ENCODE results near the gene THAP9.
A peak's percentile ranks its signal among the peaks of the same experiment; 100 is the strongest.
"Not testable (repeated sequence)": the region's sequence is repeated elsewhere in the genome, so short reads cannot be mapped to it uniquely, and the experiment has no call there.

Gene THAP9

GRCh38 chr4:82896755-82897154, 3.8 kb upstream of the THAP9 start:
- DNase-seq (ENCODE audit: low read depth in 2 of 2), result no peak

DNA sequence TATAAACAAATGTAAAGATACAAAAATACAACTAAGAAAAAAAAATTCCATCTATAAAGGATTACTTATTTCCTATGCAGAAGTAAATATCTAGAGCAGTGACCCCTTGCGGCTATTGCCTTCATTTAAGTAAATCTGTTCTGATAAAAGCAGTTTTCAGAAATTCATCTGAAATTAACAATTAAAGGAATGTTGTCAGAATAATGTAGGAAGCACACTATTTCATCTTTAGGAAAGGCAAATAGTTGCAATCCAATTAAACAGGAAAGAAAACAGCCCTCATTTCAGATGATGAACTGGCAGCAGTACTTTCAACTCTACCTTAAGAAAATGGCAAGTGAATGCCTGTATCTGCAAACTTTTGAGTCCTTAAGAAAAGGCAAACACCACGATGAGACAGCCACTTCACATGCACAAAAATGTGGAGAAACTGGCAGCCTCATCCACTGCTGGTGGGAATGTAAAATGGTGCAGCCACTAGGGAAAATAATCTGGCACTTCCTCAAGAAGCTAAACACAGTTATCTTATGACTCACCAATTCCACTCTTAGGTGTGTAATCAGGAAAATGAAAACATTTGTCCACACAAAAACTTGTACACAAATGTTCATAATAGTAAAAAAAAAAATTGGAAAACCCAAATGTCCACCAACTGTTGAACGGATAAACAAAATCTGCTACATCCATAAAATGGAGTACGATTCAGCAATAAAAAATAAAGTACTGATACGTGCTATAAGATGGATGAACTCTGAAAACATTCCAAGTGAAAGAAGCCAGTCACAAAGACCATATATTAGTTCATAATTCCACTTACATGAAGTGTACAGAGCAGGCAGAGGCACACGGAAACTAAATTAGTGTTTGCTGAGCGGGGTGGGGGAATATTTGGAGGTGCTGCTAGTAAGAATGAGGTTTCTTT, 2.0 kb upstream of the THAP9 start:
- DNase-seq (ENCODE audit: low read depth in 2 of 2), result no peak

- no peak for DNase-seq (ENCODE audit: low read depth in 2 of 2)
These were observed 1.0 kb upstream of the THAP9 start for GRCh38 chr4:82899374-82900065.

DNA sequence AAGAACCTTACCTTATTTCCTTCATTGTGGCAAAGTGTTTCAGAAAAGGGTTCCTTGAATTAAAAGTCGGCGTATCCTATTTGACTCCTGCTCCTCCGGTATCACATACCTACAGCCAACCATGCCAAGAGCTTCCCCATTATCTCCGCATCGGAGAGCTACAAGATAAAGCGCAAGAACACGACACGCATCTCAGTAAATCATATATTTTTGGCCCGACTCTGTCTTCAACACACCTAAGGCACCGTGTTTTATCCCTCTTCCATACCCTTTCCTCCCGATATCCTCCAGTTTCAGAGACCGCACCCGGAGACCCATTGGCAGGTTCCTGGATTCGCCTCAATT, 497 bp upstream of the THAP9 start:
- DNase-seq (ENCODE audit: low read depth in 2 of 2), result no peak

GRCh38 chr4:82901183-82901718, 716 bp downstream of the THAP9 start:
- DNase-seq (ENCODE audit: low read depth in 2 of 2), result no peak

- DNase-seq (ENCODE audit: low read depth in 2 of 2), result no peak
These were observed 3.2 kb downstream of the THAP9 start for GRCh38 chr4:82903737-82904136.

GRCh38 chr4:82905205-82905604, 4.7 kb downstream of the THAP9 start:
- DNase-seq (ENCODE audit: low read depth in 2 of 2), result peak in 1 of 2 donors; percentile 35

GRCh38 chr4:82906469-82906868, 5.9 kb downstream of the THAP9 start:
- DNase-seq (ENCODE audit: low read depth in 2 of 2), result no peak

GRCh38 chr4:82909326-82909725, 8.8 kb downstream of the THAP9 start:
- no peak for DNase-seq (ENCODE audit: low read depth in 2 of 2)

GRCh38 chr4:82913305-82913704, 12.8 kb downstream of the THAP9 start:
- no peak for DNase-seq (ENCODE audit: low read depth in 2 of 2)

- DNase-seq (ENCODE audit: low read depth in 2 of 2), result not testable (repeated sequence)
These were observed 13.4 kb downstream of the THAP9 start for GRCh38 chr4:82913968-82914367.

GRCh38 chr4:82918091-82918490, 17.6 kb downstream of the THAP9 start:
- no peak for DNase-seq (ENCODE audit: low read depth in 2 of 2)

- no peak for DNase-seq (ENCODE audit: low read depth in 2 of 2)
These were observed 18.9 kb downstream of the THAP9 start for GRCh38 chr4:82919386-82919785.

DNA sequence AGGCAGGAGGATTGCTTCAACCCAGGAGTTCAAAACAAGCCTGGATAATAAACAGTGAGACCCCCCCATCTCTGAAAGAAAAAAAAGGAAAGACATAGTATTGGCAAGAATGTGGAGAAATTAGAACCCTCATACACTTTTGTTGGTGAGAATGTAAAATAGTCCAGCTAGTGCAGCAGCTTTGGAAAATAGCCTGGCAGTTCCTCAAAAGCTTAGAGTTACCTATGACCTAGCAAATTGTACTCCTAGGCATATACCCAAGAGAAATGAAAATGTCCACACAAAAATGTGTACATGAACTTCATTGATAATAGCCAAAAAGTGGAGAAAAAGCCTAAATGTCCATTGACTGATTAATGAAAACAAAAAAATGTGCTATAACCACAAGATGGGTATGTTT, 21.3 kb downstream of the THAP9 start:
- no peak for DNase-seq (ENCODE audit: low read depth in 2 of 2)

DNA sequence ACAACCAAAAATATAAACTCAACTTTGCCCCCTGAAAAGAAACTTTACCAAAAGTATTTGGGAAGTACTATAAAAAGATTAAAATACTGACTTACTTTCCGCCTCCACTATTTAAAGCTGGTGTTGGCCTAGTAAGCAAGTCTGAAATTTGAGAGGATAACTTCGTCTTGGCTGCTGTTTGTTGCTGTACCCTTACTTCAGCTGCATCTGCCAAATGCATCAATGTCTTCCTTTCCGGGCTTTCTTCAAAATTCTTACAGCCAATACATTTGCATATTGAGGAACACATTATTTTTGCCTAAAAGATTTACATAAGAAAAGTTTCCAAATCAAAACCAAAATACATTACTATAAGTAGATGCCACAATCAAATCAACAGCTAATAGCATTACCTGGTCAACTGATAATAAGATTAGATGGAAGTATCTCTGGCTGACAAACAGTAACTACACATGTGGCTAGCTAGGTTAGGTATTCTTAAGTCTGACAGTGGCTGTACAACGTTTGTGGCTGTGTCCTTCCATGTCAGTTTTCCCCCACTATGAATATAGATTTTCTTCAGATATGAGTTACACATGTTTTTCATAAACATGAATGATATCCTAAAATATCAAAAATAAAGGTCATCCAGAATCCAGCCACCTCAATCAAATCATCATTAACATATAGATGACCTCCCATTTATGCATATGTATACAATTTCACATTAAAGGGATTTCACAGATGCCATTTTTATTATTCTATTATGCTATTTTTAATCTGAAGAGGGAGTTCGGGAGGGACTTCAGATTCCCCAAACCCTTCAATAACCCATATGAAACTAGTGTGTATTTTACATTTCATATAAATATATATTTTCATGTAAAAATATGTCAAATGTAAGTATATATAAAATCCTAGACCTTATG, 30.6 kb downstream of the THAP9 start:
- DNase-seq (ENCODE audit: low read depth in 2 of 2), result no peak

DNA sequence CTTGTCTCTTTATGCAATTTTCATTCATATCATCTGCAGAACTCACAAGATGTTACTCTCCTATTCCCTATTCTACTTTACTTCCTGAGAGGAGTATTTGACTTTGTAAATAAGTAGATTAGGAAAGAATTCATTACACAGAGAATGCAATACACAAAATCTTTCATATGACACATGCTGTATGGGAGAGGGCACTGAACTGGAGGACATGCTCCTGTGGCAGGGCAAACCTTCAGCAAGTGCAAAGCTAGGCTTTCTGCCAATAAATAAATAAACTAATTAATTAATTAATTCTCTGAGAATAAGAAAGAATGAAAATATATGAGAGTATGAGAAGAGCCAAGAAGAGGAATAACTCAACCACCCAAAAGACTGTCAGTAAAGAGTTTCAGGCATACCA, 33.9 kb downstream of the THAP9 start:
- no peak for DNase-seq (ENCODE audit: low read depth in 2 of 2)

- DNase-seq (ENCODE audit: low read depth in 2 of 2), result no peak
These were observed 38.9 kb downstream of the THAP9 start for GRCh38 chr4:82939414-82939813.

- DNase-seq (ENCODE audit: low read depth in 2 of 2), result no peak
These were observed 47.0 kb downstream of the THAP9 start for GRCh38 chr4:82947498-82947897.

DNA sequence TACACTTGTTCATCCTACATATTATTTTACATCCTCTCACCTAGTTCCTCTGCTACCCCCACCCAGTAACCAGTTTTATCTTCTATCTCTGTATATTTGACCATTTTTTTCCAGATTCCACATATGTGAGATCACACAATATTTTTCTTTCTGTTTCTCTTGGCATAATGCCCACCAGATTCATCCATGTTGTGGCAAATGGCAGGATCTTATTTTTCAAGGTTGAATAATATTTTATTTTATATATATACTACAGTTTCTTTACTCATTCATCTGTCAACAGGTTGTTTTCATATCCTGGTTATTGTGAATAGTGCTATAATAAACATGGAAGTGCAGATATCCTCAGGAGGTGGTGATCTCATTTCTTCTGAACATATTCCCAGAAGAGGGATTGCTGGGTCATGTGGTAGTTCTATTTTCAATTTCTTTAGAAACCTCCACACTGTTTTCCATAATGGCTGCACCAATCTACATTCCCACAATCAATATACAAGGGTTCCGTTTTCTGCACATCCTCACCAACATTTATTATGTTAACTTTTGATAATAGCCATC, 48.2 kb downstream of the THAP9 start:
- DNase-seq (ENCODE audit: low read depth in 2 of 2), result no peak

DNA sequence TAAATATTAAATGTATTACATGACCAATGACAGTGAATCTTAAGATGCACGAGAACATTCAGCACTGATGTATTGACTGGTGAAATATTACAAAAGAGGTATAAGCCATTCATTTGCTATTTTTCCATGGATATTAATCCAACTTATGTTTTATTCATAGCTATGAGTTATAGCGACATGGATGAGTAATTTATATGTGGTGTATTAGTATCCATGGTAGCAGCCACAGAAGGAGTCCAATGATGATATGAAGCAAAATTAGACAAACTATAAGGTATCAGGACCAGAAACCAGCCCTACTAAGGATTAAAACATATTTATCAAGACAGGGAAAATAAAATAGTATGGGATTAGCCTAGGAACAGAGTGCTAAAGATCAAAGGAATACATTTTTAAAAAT, 50.7 kb downstream of the THAP9 start:
- no peak for DNase-seq (ENCODE audit: low read depth in 2 of 2)

DNA sequence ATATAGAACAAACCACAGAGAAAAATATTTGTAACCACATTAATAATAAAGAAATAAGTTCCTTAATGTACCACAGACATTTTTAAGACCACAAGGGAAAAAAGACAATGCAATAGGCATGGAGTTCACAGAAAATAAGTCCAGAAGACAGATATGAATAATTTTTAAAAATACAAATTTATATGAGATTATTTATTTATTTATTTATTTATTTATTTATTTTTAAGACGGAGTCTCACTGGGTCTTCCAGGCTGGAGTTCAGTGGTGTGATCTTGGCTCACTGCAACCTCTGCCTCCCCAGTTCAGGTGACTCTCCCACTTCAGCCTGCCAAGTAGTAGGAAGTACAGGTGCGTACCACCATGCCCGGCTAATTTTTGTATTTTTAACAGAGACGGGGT, 53.7 kb downstream of the THAP9 start:
- DNase-seq (ENCODE audit: low read depth in 2 of 2), result no peak

DNA sequence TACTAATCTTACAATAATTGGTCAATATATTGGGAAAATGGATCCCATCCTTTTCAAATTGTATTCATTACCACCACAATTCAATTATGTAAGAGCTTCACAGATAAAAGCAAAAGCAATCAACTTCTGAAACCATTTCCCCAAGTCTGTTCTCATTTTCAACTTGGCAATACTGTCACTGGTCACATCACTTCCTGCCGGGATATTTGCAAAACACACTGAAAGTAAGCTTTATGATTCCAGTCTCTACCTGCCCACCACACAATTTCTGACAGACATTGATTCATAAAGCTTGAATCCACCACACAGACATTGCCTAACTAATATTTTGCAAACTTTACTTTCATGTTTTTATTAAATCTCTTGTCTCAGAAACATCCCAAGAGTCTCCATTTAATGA, 56.5 kb downstream of the THAP9 start:
- no peak for DNase-seq (ENCODE audit: low read depth in 2 of 2)

Measured in activated CD4-positive, alpha-beta T cell treated with anti-CD3 and anti-CD28 coated beads for 24 hours (primary cell).